ENCODE results near the gene CX3CL1.

The CX3CL1 gene

GRCh38 chr16:57372372-57373116 lies at the start of gene CX3CL1:
Gene CX3CL1, plus strand, starts transcription at chr16:57372490. Its CDS starts 79 bp downstream, at chr16:57372569.
- H3K4me3 ChIP-seq (ENCODE audit: low read depth, low read length), result no peak within 1 kb of the TSS
- no peak for TF ChIP-seq CTCF (IDR thresholded peaks at IDR 0.05; ENCODE audit: borderline replicate concordance, insufficient read depth, low read depth, low read length)

- no peak for TF ChIP-seq CTCF (IDR thresholded peaks at IDR 0.05; ENCODE audit: borderline replicate concordance, insufficient read depth, low read depth, low read length)
- no peak overlapping the region for H3K4me3 ChIP-seq (ENCODE audit: low read depth, low read length)
Observed at GRCh38 chr16:57324749-57325148, 47.5 kb upstream of the CX3CL1 start.

GRCh38 chr16:57325458-57325857 lies 46.8 kb upstream of the CX3CL1 start:
- no peak for TF ChIP-seq CTCF (IDR thresholded peaks at IDR 0.05; ENCODE audit: borderline replicate concordance, insufficient read depth, low read depth, low read length)
- no peak overlapping the region for H3K4me3 ChIP-seq (ENCODE audit: low read depth, low read length)

- TF ChIP-seq CTCF (IDR thresholded peaks at IDR 0.05; ENCODE audit: borderline replicate concordance, insufficient read depth, low read depth, low read length), result no peak
- no peak overlapping the region for H3K4me3 ChIP-seq (ENCODE audit: low read depth, low read length)
Observed at GRCh38 chr16:57329718-57330327, 42.5 kb upstream of the CX3CL1 start.

- TF ChIP-seq CTCF (IDR thresholded peaks at IDR 0.05; ENCODE audit: borderline replicate concordance, insufficient read depth, low read depth, low read length), result no peak
Observed at GRCh38 chr16:57331355-57331754, 40.9 kb upstream of the CX3CL1 start.

GRCh38 chr16:57333402-57333801 lies 38.9 kb upstream of the CX3CL1 start:
- no peak overlapping the region for H3K4me3 ChIP-seq (ENCODE audit: low read depth, low read length)
- no peak for TF ChIP-seq CTCF (IDR thresholded peaks at IDR 0.05; ENCODE audit: borderline replicate concordance, insufficient read depth, low read depth, low read length)

More at GRCh38 chr16:57331355-57331754, 40.9 kb upstream of the CX3CL1 start:
- H3K4me3 ChIP-seq (ENCODE audit: low read depth, low read length), result no peak overlapping the region

- H3K4me3 ChIP-seq (ENCODE audit: low read depth, low read length), result no peak overlapping the region
- TF ChIP-seq CTCF (IDR thresholded peaks at IDR 0.05; ENCODE audit: borderline replicate concordance, insufficient read depth, low read depth, low read length), result no peak
Observed at GRCh38 chr16:57335366-57335765, 36.9 kb upstream of the CX3CL1 start.

Data from GM12875 (cell line).